K562 (cell line): ENCODE measurements around the gene FAM184B. TPM values are rescaled to one million over a fixed set of nuclear protein-coding genes. Genes with fewer than 3 reads are reported as not detected.

Experiments used
- ERF ChIP-seq: fragments of 450-650 bp; formaldehyde crosslinking; IDR thresholded peaks from 2 replicates; pipeline ENCODE4 v1.4.0; 2020; ENCODE audit warnings: mild to moderate bottlenecking, mixed read lengths
- FOXP1 ChIP-seq: sonication (generic); formaldehyde crosslinking; IDR thresholded peaks from 2 replicates; pipeline ENCODE4 v1.8.0; 2022; ENCODE audit warnings: mild to moderate bottlenecking, missing genetic modification reagents
- GABPB1 ChIP-seq: sonication (generic); formaldehyde crosslinking; IDR thresholded peaks from 2 replicates; pipeline ENCODE4 v1.8.0; 2022; ENCODE audit warnings: mild to moderate bottlenecking, missing genetic modification reagents
- KAT2B ChIP-seq: IDR thresholded peaks from one replicate; pipeline ENCODE4 v1.6.1; 2012; ENCODE audit warnings: low read depth, mild to moderate bottlenecking, control low read depth, inconsistent platforms, low read length, moderate library complexity
- KLF6 ChIP-seq: fragments of 250-450 bp; sonication (Bioruptor Pico); IDR thresholded peaks from 2 replicates; pipeline ENCODE4 v1.4.0; 2020; ENCODE audit warnings: mild to moderate bottlenecking, moderate library complexity, borderline replicate concordance
- NCOA2 ChIP-seq, 2 experiments: fragments of 450-650 bp; IDR thresholded peaks; 2 replicates each; pipeline ENCODE4 v1.6.1; 2018; ENCODE audit warnings: mild to moderate bottlenecking in 2 of 2, moderate library complexity in 1 of 2; ENCODE audit not compliant: partially characterized antibody in 2 of 2
- ZBTB17 ChIP-seq: fragments of 450-650 bp; formaldehyde crosslinking; IDR thresholded peaks from 2 replicates; pipeline ENCODE4 v1.4.0; 2020; ENCODE audit warnings: mild to moderate bottlenecking
- polyA plus RNA-seq, 8 experiments: library from polyadenylated mRNA; depleted of rRNA in 4 of 8; stranded (reverse) in 5 of 8; unstranded in 3 of 8; fragments of >200 nt; fragmentation: Nextera tagmentation in 2 of 8; fragmentation: Illumina TruSeq in 1 of 8; extraction: Ambion mirVana in 2 of 8; extraction: Trizol in 1 of 8; gene quantifications; 2 replicates each; pipeline versions ENCODE4 v1.2.1 to v1.2.3, GENCODE V29; 2011 to 2014; ENCODE audit warnings: inconsistent platforms in 1 of 8, missing spikeins in 1 of 8
- total RNA-seq, 7 experiments: library from RNA; depleted of rRNA in 6 of 7; stranded (reverse); fragments of >200 nt in 6 of 7; fragmentation: Illumina TruSeq in 2 of 7; extraction: Trizol in 2 of 7; gene quantifications; 2 replicates each; pipeline versions ENCODE4 v1.2.1 to v1.2.3, GENCODE V29; 2011 to 2021; ENCODE audit warnings: low replicate concordance in 1 of 7
- TF ChIP-seq, protein P1 (sequence below): fragments of 450-650 bp; IDR thresholded peaks from 2 replicates; pipeline ENCODE4 v1.6.1; 2016; ENCODE audit warnings: mild to moderate bottlenecking, moderate library complexity
- TF ChIP-seq, protein P2 (sequence below): fragments of 250-450 bp; sonication (Bioruptor Pico); IDR thresholded peaks from 2 replicates; pipeline ENCODE4 v1.5.0; 2021; ENCODE audit warnings: mild to moderate bottlenecking, borderline replicate concordance
- TF ChIP-seq, protein P3 (sequence below): sonication (generic); formaldehyde crosslinking; IDR thresholded peaks from 2 replicates; pipeline ENCODE4 v1.8.0; 2022; ENCODE audit warnings: mild to moderate bottlenecking, missing genetic modification reagents, borderline replicate concordance

The FAM184B gene
- total and polyA plus RNA-seq, 9 of the 15 experiments (the other 6 are each of a cell fraction or from before 2014, with no cell fraction given), result not detected

GRCh38 chr4:17810260-17811077, 29.0 kb upstream of the FAM184B start, which contains the start of the genes DCAF16 and NCAPG (continued):
- TF ChIP-seq, protein P1, sequence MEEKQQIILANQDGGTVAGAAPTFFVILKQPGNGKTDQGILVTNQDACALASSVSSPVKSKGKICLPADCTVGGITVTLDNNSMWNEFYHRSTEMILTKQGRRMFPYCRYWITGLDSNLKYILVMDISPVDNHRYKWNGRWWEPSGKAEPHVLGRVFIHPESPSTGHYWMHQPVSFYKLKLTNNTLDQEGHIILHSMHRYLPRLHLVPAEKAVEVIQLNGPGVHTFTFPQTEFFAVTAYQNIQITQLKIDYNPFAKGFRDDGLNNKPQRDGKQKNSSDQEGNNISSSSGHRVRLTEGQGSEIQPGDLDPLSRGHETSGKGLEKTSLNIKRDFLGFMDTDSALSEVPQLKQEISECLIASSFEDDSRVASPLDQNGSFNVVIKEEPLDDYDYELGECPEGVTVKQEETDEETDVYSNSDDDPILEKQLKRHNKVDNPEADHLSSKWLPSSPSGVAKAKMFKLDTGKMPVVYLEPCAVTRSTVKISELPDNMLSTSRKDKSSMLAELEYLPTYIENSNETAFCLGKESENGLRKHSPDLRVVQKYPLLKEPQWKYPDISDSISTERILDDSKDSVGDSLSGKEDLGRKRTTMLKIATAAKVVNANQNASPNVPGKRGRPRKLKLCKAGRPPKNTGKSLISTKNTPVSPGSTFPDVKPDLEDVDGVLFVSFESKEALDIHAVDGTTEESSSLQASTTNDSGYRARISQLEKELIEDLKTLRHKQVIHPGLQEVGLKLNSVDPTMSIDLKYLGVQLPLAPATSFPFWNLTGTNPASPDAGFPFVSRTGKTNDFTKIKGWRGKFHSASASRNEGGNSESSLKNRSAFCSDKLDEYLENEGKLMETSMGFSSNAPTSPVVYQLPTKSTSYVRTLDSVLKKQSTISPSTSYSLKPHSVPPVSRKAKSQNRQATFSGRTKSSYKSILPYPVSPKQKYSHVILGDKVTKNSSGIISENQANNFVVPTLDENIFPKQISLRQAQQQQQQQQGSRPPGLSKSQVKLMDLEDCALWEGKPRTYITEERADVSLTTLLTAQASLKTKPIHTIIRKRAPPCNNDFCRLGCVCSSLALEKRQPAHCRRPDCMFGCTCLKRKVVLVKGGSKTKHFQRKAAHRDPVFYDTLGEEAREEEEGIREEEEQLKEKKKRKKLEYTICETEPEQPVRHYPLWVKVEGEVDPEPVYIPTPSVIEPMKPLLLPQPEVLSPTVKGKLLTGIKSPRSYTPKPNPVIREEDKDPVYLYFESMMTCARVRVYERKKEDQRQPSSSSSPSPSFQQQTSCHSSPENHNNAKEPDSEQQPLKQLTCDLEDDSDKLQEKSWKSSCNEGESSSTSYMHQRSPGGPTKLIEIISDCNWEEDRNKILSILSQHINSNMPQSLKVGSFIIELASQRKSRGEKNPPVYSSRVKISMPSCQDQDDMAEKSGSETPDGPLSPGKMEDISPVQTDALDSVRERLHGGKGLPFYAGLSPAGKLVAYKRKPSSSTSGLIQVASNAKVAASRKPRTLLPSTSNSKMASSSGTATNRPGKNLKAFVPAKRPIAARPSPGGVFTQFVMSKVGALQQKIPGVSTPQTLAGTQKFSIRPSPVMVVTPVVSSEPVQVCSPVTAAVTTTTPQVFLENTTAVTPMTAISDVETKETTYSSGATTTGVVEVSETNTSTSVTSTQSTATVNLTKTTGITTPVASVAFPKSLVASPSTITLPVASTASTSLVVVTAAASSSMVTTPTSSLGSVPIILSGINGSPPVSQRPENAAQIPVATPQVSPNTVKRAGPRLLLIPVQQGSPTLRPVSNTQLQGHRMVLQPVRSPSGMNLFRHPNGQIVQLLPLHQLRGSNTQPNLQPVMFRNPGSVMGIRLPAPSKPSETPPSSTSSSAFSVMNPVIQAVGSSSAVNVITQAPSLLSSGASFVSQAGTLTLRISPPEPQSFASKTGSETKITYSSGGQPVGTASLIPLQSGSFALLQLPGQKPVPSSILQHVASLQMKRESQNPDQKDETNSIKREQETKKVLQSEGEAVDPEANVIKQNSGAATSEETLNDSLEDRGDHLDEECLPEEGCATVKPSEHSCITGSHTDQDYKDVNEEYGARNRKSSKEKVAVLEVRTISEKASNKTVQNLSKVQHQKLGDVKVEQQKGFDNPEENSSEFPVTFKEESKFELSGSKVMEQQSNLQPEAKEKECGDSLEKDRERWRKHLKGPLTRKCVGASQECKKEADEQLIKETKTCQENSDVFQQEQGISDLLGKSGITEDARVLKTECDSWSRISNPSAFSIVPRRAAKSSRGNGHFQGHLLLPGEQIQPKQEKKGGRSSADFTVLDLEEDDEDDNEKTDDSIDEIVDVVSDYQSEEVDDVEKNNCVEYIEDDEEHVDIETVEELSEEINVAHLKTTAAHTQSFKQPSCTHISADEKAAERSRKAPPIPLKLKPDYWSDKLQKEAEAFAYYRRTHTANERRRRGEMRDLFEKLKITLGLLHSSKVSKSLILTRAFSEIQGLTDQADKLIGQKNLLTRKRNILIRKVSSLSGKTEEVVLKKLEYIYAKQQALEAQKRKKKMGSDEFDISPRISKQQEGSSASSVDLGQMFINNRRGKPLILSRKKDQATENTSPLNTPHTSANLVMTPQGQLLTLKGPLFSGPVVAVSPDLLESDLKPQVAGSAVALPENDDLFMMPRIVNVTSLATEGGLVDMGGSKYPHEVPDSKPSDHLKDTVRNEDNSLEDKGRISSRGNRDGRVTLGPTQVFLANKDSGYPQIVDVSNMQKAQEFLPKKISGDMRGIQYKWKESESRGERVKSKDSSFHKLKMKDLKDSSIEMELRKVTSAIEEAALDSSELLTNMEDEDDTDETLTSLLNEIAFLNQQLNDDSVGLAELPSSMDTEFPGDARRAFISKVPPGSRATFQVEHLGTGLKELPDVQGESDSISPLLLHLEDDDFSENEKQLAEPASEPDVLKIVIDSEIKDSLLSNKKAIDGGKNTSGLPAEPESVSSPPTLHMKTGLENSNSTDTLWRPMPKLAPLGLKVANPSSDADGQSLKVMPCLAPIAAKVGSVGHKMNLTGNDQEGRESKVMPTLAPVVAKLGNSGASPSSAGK, result peak; percentile 91
- TF ChIP-seq ERF (CRISPR knock-in tag) (0 out of 2 replicates have a peak, but pooled peaks have one; percentile 28), ZBTB17 (CRISPR knock-in tag) (0 out of 2 replicates have a peak, but pooled peaks have one; percentile 25), KAT2B (no peak), FOXP1 (CRISPR knock-in tag) (peak; percentile 96), GABPB1 (CRISPR knock-in tag) (peak; percentile 95), NCOA2 (IDR thresholded peaks at IDR 0.05; ENCODE audit: partially characterized antibody in 2 of 2) (no peak), KLF6 (no peak)
- TF ChIP-seq, protein P2, sequence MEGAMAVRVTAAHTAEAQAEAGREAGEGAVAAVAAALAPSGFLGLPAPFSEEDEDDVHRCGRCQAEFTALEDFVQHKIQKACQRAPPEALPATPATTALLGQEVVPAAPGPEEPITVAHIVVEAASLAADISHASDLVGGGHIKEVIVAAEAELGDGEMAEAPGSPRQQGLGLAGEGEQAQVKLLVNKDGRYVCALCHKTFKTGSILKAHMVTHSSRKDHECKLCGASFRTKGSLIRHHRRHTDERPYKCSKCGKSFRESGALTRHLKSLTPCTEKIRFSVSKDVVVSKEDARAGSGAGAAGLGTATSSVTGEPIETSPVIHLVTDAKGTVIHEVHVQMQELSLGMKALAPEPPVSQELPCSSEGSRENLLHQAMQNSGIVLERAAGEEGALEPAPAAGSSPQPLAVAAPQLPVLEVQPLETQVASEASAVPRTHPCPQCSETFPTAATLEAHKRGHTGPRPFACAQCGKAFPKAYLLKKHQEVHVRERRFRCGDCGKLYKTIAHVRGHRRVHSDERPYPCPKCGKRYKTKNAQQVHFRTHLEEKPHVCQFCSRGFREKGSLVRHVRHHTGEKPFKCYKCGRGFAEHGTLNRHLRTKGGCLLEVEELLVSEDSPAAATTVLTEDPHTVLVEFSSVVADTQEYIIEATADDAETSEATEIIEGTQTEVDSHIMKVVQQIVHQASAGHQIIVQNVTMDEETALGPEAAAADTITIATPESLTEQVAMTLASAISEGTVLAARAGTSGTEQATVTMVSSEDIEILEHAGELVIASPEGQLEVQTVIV (CRISPR knock-in tag), result no peak
- TF ChIP-seq, protein P3, sequence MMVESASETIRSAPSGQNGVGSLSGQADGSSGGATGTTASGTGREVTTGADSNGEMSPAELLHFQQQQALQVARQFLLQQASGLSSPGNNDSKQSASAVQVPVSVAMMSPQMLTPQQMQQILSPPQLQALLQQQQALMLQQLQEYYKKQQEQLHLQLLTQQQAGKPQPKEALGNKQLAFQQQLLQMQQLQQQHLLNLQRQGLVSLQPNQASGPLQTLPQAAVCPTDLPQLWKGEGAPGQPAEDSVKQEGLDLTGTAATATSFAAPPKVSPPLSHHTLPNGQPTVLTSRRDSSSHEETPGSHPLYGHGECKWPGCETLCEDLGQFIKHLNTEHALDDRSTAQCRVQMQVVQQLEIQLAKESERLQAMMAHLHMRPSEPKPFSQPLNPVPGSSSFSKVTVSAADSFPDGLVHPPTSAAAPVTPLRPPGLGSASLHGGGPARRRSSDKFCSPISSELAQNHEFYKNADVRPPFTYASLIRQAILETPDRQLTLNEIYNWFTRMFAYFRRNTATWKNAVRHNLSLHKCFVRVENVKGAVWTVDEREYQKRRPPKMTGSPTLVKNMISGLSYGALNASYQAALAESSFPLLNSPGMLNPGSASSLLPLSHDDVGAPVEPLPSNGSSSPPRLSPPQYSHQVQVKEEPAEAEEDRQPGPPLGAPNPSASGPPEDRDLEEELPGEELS (CRISPR knock-in tag), result peak; percentile 98
